KMS-11 (cell line): ENCODE results near the gene SNX6.

Experiments
- H2AFZ ChIP-seq: fragments of 200-600 bp; sonication (generic); 2 replicates; pipeline ENCODE4 v1.6.1; 2016; ENCODE audit warnings: antibody characterized with exemption, mixed run types, low read depth
- H3K27ac ChIP-seq: fragments of 200-600 bp; sonication (generic); 2 replicates; pipeline ENCODE4 v1.6.1; 2016; ENCODE audit warnings: mild to moderate bottlenecking, mixed run types
- H3K27me3 ChIP-seq: fragments of 200-600 bp; sonication (generic); 2 replicates; pipeline ENCODE4 v1.6.1; 2017; ENCODE audit warnings: mild to moderate bottlenecking, low read depth, mixed run types, moderate library complexity; ENCODE audit not compliant: insufficient read depth
- H3K36me3 ChIP-seq: fragments of 200-600 bp; sonication (generic); 2 replicates; pipeline ENCODE4 v1.6.1; 2017; ENCODE audit warnings: mild to moderate bottlenecking, mixed run types; ENCODE audit not compliant: insufficient read depth
- H3K4me1 ChIP-seq: fragments of 200-600 bp; sonication (generic); 2 replicates; pipeline ENCODE4 v1.6.1; 2016; ENCODE audit warnings: mild to moderate bottlenecking, low read depth, mixed run types; ENCODE audit not compliant: poor library complexity, severe bottlenecking
- H3K4me2 ChIP-seq: fragments of 200-600 bp; sonication (generic); 2 replicates; pipeline ENCODE4 v1.7.0; 2016; ENCODE audit warnings: mild to moderate bottlenecking, mixed run types
- H3K4me3 ChIP-seq: fragments of 200-600 bp; sonication (generic); IDR thresholded peaks from 2 replicates; pipeline ENCODE4 v1.6.1; 2017; ENCODE audit warnings: low read depth, low read length, mixed read lengths; ENCODE audit not compliant: insufficient read depth
- H3K79me2 ChIP-seq: fragments of 200-600 bp; sonication (generic); 2 replicates; pipeline ENCODE4 v1.6.1; 2016; ENCODE audit warnings: low read depth, mixed run types; ENCODE audit not compliant: insufficient read depth
- H3K9ac ChIP-seq: fragments of 200-600 bp; sonication (generic); 2 replicates; pipeline ENCODE4 v1.6.1; 2016; ENCODE audit warnings: mild to moderate bottlenecking, mixed run types
- H4K20me1 ChIP-seq: fragments of 200-600 bp; sonication (generic); 2 replicates; pipeline ENCODE4 v1.6.1; 2016; ENCODE audit warnings: mild to moderate bottlenecking, mixed run types; ENCODE audit not compliant: insufficient read depth
- CTCF ChIP-seq: fragments of 200-600 bp; sonication (generic); conservative IDR thresholded peaks from 2 replicates; pipeline ENCODE4 v1.6.1; 2017; ENCODE audit warnings: low read depth, mild to moderate bottlenecking, antibody characterized with exemption, low read length, moderate library complexity, mixed read lengths

The SNX6 gene

GRCh38 chr14:34596891-34597290, 33.1 kb downstream of the SNX6 start:
- Histone ChIP-seq H3K4me2 (no peak overlapping the region), H3K36me3 (0 out of 2 replicates have a peak, but pooled peaks cover 6% of the 10 kb centered on the region), H3K4me3 (no peak overlapping the region), H3K79me2 (no peaks in the 10 kb centered on the region), H3K27me3 (no peaks in the 10 kb centered on the region), H3K27ac (no peak overlapping the region), H4K20me1 (no peaks in the 10 kb centered on the region), H3K4me1 (no peaks in the 10 kb centered on the region), H2AFZ (no peak overlapping the region), H3K9ac (no peak overlapping the region)
- no peak for TF ChIP-seq CTCF

GRCh38 chr14:34593740-34594375, 36.1 kb downstream of the SNX6 start:
- Histone ChIP-seq H3K27me3 (no peaks in the 10 kb centered on the region), H4K20me1 (no peaks in the 10 kb centered on the region), H3K27ac (no peak overlapping the region), H3K4me2 (no peak overlapping the region), H3K4me3 (no peak overlapping the region), H3K9ac (no peak overlapping the region), H3K36me3 (0 out of 2 replicates have a peak, but pooled peaks cover 6% of the 10 kb centered on the region), H3K4me1 (no peaks in the 10 kb centered on the region), H2AFZ (no peak overlapping the region), H3K79me2 (no peaks in the 10 kb centered on the region; the same call in 1 of the 2 replicates)
- TF ChIP-seq CTCF = no peak

- no peaks in the 10 kb centered on the region for H4K20me1 ChIP-seq
- H3K27ac ChIP-seq = no peak overlapping the region
- no peak overlapping the region for H3K9ac ChIP-seq
- H3K4me1 ChIP-seq = no peaks in the 10 kb centered on the region
- 0 out of 2 replicates have a peak, but pooled peaks cover 6% of the 10 kb centered on the region for H3K36me3 ChIP-seq
- no peak overlapping the region for H2AFZ ChIP-seq
- no peaks in the 10 kb centered on the region for H3K27me3 ChIP-seq
- H3K4me2 ChIP-seq = no peak overlapping the region
- no peak for TF ChIP-seq CTCF
- H3K79me2 ChIP-seq = no peaks in the 10 kb centered on the region; the same call in 1 of the 2 replicates
- no peak overlapping the region for H3K4me3 ChIP-seq
These were observed 37.3 kb downstream of the SNX6 start for GRCh38 chr14:34592623-34593022.

GRCh38 chr14:34583525-34583924, 46.4 kb downstream of the SNX6 start:
- no peaks in the 10 kb centered on the region for H3K79me2 ChIP-seq
- no peak overlapping the region for H3K27ac ChIP-seq
- H2AFZ ChIP-seq = no peak overlapping the region
- H3K36me3 ChIP-seq = no peaks in the 10 kb centered on the region
- H3K9ac ChIP-seq = no peak overlapping the region
- H4K20me1 ChIP-seq = no peaks in the 10 kb centered on the region
- H3K4me3 ChIP-seq = no peak overlapping the region
- no peak overlapping the region for H3K4me2 ChIP-seq
- no peaks in the 10 kb centered on the region for H3K4me1 ChIP-seq
- no peak for TF ChIP-seq CTCF
- no peaks in the 10 kb centered on the region for H3K27me3 ChIP-seq
